HG03342 (cell line): ENCODE measurements around the gene GPATCH8.
"Not testable (repeated sequence)": the region's sequence is repeated elsewhere in the genome, so short reads cannot be mapped to it uniquely, and the experiment has no call there.

Experiments
- ATAC-seq: cut with Tn5 transposase; IDR thresholded peaks from one replicate; pipeline ENCODE4 v1.9.1; 2021; ENCODE audit warnings: mild to moderate bottlenecking, moderate library complexity; ENCODE audit not compliant: unreplicated experiment

The GPATCH8 gene

GRCh38 chr17:44398692-44399691, 104.2 kb downstream of the GPATCH8 start:
- no peak for ATAC-seq

GRCh38 chr17:44397479-44398440, 105.4 kb downstream of the GPATCH8 start:
- no peak for ATAC-seq

DNA sequence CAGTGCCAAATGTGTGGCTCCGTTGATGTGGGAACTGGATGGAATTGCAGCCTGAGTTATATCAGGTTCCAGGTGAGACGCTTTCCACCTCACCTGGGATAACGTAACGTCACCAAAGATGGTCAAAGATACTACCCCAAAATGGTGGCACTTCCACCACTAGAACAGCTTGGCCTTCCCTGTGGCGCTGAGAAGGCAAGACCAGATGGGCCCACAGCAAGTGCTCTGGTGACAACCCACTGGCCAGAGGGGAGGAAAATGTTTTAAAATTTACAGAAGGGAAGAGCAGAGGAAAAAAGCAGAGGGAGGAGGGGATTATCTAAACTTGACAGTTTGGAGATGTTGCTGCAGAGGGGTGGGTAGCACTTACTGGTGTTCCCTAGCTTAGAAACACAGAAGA, 106.3 kb downstream of the GPATCH8 start:
- no peak for ATAC-seq

DNA sequence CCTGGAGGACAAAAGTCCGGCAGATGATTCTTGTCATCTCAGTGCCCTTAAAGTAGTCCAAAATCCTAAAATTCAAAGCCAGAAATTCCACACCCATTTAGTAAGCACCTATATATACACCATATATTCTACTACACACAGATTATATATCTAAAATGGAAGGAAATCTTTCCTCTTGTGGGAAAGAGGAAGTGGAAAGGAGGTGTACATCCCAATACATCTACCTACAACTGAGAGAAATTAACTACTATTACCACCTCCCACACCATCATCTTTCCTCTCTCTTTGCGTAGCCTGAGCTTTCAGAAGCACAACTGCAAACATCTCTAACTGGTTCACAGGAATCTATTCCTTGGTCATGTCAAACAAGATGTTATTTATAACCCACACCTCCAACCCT, 108.4 kb downstream of the GPATCH8 start:
- ATAC-seq, result no peak

- not testable (repeated sequence) for ATAC-seq
Observed at GRCh38 chr17:44394112-44394511, 109.1 kb downstream of the GPATCH8 start.

GRCh38 chr17:44390250-44390870, 112.8 kb downstream of the GPATCH8 start:
- no peak for ATAC-seq

GRCh38 chr17:44389723-44390202, 113.4 kb downstream of the GPATCH8 start:
- ATAC-seq, result no peak

DNA sequence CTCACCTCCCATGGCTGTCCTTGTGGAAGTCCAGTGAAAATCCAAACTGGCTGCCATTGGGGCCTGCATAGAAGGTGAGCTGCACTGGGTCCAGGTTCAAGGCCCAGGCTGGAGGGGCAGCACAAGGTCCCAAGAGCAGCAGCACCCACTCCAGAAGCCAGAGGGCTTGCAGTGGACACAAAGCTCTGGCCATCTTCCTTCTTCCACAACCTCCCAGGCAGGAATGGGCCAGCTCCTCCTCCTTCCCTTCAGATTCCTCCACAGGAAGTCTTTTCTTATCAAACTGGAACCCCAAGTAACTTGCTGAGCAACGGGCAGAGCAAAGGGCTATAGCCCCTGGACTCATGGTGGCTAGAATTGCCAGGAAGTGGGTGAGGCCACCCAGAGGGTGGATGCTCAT, 113.9 kb downstream of the GPATCH8 start, which contains the start of gene ITGA2B:
TSS of gene ITGA2B (minus strand) at position 369 of the 400 bp plus-strand sequence. CDS start at position 193, 176 bp downstream.
- no peak for ATAC-seq

GRCh38 chr17:44387804-44388203, 115.4 kb downstream of the GPATCH8 start:
- ATAC-seq, result no peak

- no peak for ATAC-seq
Observed at GRCh38 chr17:44386182-44386525, 117.1 kb downstream of the GPATCH8 start.

GRCh38 chr17:44385287-44386181, 117.7 kb downstream of the GPATCH8 start:
- ATAC-seq, result no peak

GRCh38 chr17:44384823-44385286, 118.4 kb downstream of the GPATCH8 start:
- no peak for ATAC-seq

DNA sequence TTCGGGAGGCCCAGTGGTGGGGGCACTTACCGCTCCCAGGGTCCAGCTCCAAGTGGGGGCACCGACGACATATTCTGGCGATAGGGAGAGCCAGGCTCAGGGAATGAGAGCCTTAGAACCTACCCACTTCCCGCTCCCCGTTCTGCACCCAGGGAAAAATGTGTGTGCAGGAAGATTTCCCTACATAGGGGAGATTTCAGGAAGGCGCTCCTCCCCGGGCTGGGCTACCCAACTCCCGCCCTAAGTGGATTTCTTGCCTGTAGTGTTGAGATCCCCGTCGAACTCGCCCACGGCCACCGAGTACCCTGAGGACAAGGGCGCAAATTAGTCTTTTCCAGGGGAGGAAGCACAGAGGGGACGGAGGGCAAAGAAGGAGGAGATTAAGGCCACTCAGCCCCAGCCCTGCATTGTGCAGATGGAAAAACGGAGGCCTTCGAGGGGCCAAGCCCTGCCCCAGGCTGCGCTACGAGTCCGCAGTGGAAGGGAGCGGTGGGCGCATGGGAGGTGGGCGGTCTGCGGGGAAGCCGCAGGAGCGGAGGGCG, 118.9 kb downstream of the GPATCH8 start:
- no peak for ATAC-seq

DNA sequence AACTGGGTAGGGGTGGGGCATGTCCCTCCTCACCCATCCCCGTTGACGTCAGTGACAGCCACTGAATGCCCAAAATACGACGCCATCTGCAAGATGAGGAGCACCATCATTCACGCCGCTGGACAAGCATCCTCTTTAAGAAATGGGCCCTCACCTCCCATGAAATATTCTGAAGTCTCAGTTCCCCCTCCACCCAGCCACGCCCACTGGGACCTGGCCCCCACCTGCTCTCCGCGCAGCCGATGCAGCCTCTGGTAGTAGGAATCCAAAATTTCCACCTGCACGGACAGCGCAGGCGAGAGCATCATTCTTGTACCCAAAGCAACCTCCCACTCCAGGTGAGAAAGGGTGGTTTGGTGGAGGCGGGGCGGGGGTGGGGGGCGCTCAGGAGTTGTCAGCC, 119.3 kb downstream of the GPATCH8 start:
- ATAC-seq, result no peak

GRCh38 chr17:44383363-44383762, 119.8 kb downstream of the GPATCH8 start:
- no peak for ATAC-seq

DNA sequence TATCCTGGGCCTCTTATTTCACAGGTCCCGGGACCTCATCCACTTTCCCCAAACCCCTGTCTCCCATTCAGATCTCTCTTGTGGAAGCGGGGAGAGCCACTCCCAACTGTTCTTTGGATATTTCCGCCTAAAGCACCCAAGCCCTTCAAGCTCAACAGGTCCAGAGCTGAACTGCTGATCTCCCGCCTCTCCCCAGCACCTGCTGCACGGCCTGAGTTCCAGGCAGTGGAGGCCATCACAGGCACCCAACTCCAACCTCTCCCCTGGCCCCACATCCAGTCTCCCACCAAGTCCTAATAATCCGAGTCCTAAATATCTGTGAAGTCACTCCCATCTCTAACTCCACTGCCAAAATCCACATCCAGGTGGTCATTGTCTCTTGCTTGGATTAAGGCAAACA, 120.3 kb downstream of the GPATCH8 start:
- ATAC-seq, result no peak

- no peak for ATAC-seq
Observed at GRCh38 chr17:44381810-44382305, 121.3 kb downstream of the GPATCH8 start.

DNA sequence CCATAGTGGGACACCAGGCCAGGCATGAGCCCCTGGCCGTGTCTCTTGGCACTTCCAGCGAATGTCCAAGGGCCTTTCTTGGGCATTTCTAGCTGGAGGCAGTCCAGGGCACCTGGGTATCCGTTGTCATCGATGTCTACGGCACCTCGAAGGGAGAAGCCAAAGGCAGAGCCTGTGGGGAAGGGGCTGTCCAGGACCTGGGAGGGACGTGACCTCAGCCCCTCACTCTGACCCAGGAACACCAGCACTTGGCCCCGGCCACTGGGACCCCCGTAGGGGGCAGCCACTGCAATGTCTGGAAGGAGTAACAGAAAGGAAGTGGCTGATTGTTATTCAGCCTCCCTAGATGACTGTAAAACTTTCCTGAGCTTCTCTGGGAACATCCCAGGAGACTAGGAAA, 122.4 kb downstream of the GPATCH8 start:
- ATAC-seq, result no peak

DNA sequence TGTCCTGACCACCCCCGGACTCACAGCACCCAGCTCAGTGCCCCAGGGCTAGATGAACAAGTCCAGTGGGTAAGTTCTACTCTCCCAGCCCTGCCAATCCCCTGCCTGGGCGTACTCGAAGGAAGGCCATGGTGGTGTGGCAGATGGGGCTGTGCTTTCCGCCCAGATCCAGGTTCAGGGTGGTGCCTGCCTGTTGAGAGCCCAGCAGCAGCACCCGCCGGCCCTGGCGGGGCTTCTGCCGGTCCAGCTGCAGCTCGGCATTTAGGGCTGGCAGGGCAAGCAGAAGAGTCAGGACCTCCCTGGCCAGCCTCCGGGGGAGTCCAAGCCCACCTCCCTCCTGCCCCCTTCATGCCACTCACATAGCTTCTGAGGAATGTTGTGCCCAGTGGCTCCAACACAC, 123.3 kb downstream of the GPATCH8 start:
- ATAC-seq, result no peak
